GM12878 (cell line): ENCODE results near the gene GDF11. TPM values are rescaled to one million over a fixed set of nuclear protein-coding genes. Genes with fewer than 3 reads are reported as not detected.

Source experiments
- BHLHE40 ChIP-seq, 2 experiments: fragments of 450-650 bp in 1 of 2; IDR thresholded peaks; 2 replicates each; pipeline ENCODE4 v1.6.1; 2011 to 2017; ENCODE audit warnings: low read depth in 2 of 2, borderline replicate concordance in 1 of 2, improper control_type of control experiment in 1 of 2, low read length in 1 of 2, mild to moderate bottlenecking in 1 of 2
- IKZF1 ChIP-seq: fragments of 450-650 bp; conservative IDR thresholded peaks from 2 replicates; pipeline ENCODE4 v1.6.1; 2017; ENCODE audit warnings: antibody characterized with exemption, mild to moderate bottlenecking
- MAX ChIP-seq: IDR thresholded peaks from 2 replicates; pipeline ENCODE4 v1.6.1; 2012; ENCODE audit warnings: low read depth, low read length, improper control_type of control experiment
- NBN ChIP-seq: fragments of 450-650 bp; IDR thresholded peaks from 2 replicates; pipeline ENCODE4 v1.6.1; 2016
- NKRF ChIP-seq: fragments of 450-650 bp; conservative IDR thresholded peaks from 2 replicates; pipeline ENCODE4 v1.6.1; 2017; ENCODE audit warnings: mild to moderate bottlenecking, moderate library complexity
- NR2C1 ChIP-seq: fragments of 450-650 bp; IDR thresholded peaks from 2 replicates; pipeline ENCODE4 v1.6.1; 2017; ENCODE audit warnings: antibody characterized with exemption, mild to moderate bottlenecking, moderate library complexity
- NR2C2 ChIP-seq: IDR thresholded peaks from 2 replicates; pipeline ENCODE4 v1.6.1; 2011; ENCODE audit warnings: borderline replicate concordance, low read depth; ENCODE audit not compliant: control insufficient read depth, insufficient read length
- PAX5 ChIP-seq: IDR thresholded peaks from 2 replicates; pipeline ENCODE4 v1.6.1; 2011; ENCODE audit warnings: low read depth, low read length, borderline replicate concordance
- POLR2A ChIP-seq: IDR thresholded peaks from 2 replicates; pipeline ENCODE4 v1.6.1; 2011; ENCODE audit warnings: low read depth, mild to moderate bottlenecking, low read length
- POLR2AphosphoS5 ChIP-seq: IDR thresholded peaks from 2 replicates; pipeline ENCODE4 v1.6.1; 2011; ENCODE audit warnings: mild to moderate bottlenecking, low read length, inconsistent platforms
- SREBF2 ChIP-seq: IDR thresholded peaks from 2 replicates; pipeline ENCODE4 v1.6.1; 2012; ENCODE audit warnings: mild to moderate bottlenecking, low read length
- TAF1 ChIP-seq: IDR thresholded peaks from 2 replicates; pipeline ENCODE4 v1.6.1; 2011; ENCODE audit warnings: mild to moderate bottlenecking, low read depth, low read length, borderline replicate concordance
- USF1 ChIP-seq: IDR thresholded peaks from 2 replicates; pipeline ENCODE4 v1.6.1; 2011; ENCODE audit warnings: borderline replicate concordance, low read depth, mild to moderate bottlenecking, moderate library complexity, mixed read lengths, low read length; ENCODE audit not compliant: insufficient read depth; ENCODE audit errors: extremely low read length
- USF2 ChIP-seq: IDR thresholded peaks from 2 replicates; pipeline ENCODE4 v1.6.1; 2011; ENCODE audit warnings: low read depth, low read length, improper control_type of control experiment, borderline replicate concordance
- ZBED1 ChIP-seq: IDR thresholded peaks from 2 replicates; pipeline ENCODE4 v1.6.1; 2016; ENCODE audit warnings: borderline replicate concordance
- ZNF384 ChIP-seq: IDR thresholded peaks from 2 replicates; pipeline ENCODE4 v1.6.1; 2012; ENCODE audit warnings: low read depth, mild to moderate bottlenecking, low read length, improper control_type of control experiment, borderline replicate concordance
- ZZZ3 ChIP-seq: IDR thresholded peaks from 2 replicates; pipeline ENCODE4 v1.6.1; 2011; ENCODE audit warnings: low read depth; ENCODE audit not compliant: control insufficient read depth, insufficient read length
- polyA plus RNA-seq, 11 experiments: library from polyadenylated mRNA; depleted of rRNA in 4 of 11; unstranded in 6 of 11; stranded (reverse) in 5 of 11; fragments of >200 nt; fragmentation: Nextera tagmentation in 4 of 11; fragmentation: Illumina TruSeq in 1 of 11; extraction: Ambion mirVana in 4 of 11; extraction: Trizol in 1 of 11; gene quantifications; 1 replicate in 1 of 11; 2 replicates in 10 of 11; pipeline versions ENCODE4 v1.2.1 to v1.2.3, GENCODE V29; 2011 to 2016; ENCODE audit warnings: inconsistent platforms in 2 of 11, missing spikeins in 2 of 11, low read depth in 1 of 11
- total RNA-seq, 4 experiments: library from RNA; depleted of rRNA in 3 of 4; stranded (reverse); fragments of >200 nt in 3 of 4; fragmentation: Illumina TruSeq in 1 of 4; extraction: Trizol in 1 of 4; gene quantifications; 2 replicates each; pipeline versions ENCODE4 v1.2.1 to v1.2.3, GENCODE V29; 2013 to 2021
- TF ChIP-seq, protein P1 (sequence below): IDR thresholded peaks from 2 replicates; pipeline ENCODE4 v1.6.1; 2012; ENCODE audit warnings: improper control_type of control experiment, low read depth, low read length; ENCODE audit not compliant: insufficient replicate concordance

The GDF11 gene
- total and polyA plus RNA-seq, 10 of the 15 experiments (the other 5 are each of a cell fraction or from before 2014, with no cell fraction given), result 0.83 to 15.4 (median 4.3) TPM

- TF ChIP-seq USF1, result no peak
- TF ChIP-seq, protein P1, sequence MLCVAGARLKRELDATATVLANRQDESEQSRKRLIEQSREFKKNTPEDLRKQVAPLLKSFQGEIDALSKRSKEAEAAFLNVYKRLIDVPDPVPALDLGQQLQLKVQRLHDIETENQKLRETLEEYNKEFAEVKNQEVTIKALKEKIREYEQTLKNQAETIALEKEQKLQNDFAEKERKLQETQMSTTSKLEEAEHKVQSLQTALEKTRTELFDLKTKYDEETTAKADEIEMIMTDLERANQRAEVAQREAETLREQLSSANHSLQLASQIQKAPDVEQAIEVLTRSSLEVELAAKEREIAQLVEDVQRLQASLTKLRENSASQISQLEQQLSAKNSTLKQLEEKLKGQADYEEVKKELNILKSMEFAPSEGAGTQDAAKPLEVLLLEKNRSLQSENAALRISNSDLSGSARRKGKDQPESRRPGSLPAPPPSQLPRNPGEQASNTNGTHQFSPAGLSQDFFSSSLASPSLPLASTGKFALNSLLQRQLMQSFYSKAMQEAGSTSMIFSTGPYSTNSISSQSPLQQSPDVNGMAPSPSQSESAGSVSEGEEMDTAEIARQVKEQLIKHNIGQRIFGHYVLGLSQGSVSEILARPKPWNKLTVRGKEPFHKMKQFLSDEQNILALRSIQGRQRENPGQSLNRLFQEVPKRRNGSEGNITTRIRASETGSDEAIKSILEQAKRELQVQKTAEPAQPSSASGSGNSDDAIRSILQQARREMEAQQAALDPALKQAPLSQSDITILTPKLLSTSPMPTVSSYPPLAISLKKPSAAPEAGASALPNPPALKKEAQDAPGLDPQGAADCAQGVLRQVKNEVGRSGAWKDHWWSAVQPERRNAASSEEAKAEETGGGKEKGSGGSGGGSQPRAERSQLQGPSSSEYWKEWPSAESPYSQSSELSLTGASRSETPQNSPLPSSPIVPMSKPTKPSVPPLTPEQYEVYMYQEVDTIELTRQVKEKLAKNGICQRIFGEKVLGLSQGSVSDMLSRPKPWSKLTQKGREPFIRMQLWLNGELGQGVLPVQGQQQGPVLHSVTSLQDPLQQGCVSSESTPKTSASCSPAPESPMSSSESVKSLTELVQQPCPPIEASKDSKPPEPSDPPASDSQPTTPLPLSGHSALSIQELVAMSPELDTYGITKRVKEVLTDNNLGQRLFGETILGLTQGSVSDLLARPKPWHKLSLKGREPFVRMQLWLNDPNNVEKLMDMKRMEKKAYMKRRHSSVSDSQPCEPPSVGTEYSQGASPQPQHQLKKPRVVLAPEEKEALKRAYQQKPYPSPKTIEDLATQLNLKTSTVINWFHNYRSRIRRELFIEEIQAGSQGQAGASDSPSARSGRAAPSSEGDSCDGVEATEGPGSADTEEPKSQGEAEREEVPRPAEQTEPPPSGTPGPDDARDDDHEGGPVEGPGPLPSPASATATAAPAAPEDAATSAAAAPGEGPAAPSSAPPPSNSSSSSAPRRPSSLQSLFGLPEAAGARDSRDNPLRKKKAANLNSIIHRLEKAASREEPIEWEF, result no peak
- TF ChIP-seq TAF1, result no peak
- 0 out of 2 replicates have a peak, but pooled peaks have one; percentile 66 for TF ChIP-seq POLR2AphosphoS5
- TF ChIP-seq NR2C2, result no peak
- TF ChIP-seq PAX5, result no peak
- no peak for TF ChIP-seq ZBED1
- TF ChIP-seq POLR2A, result no peak
- no peak for TF ChIP-seq ZNF384
- no peak for TF ChIP-seq USF2
- TF ChIP-seq MAX, result no peak
- TF ChIP-seq NBN, result 0 out of 2 replicates have a peak, but pooled peaks have one; percentile 26
- TF ChIP-seq ZZZ3, result no peak
- TF ChIP-seq SREBF2, result no peak
- 0 out of 4 replicates have a peak, but pooled peaks of 1 of the 2 experiments have one; percentile 5 for TF ChIP-seq BHLHE40 (IDR thresholded peaks at IDR 0.05; ENCODE audit: borderline replicate concordance in 1 of 2, low read depth in 2 of 2, low read length in 1 of 2)
- TF ChIP-seq IKZF1, result no peak
- TF ChIP-seq NR2C1, result no peak
- no peak for TF ChIP-seq NKRF
Observed at GRCh38 chr12:55729819-55730818, 12.8 kb upstream of the GDF11 start (continued).
